Gastrocnemius medialis (tissue), 4 donors: ENCODE data around the gene ANKRD35. TPM values are rescaled to one million over a fixed set of nuclear protein-coding genes. Genes with fewer than 3 reads are reported as not detected.

Experiments used
- ATAC-seq, 2 donors: fragments of 150-250 bp; one replicate each; pipeline ENCODE4 v1.9.1; 2016
- DNase-seq, 2 donors: peaks; one replicate each; pipeline ENCODE4 v3.0.0-alpha.2; 2019
- H3K27ac ChIP-seq, 4 donors: fragments of 200-600 bp; sonication (generic); 1 replicate in 1 of 4; 2 replicates in 3 of 4; pipeline ENCODE4 v1.5.1; 2016 to 2018; ENCODE audit warnings: mild to moderate bottlenecking in 2 of 4, moderate library complexity in 1 of 4
- H3K27me3 ChIP-seq, 3 donors: fragments of 200-600 bp; sonication (generic) in 2 of 3; 1 replicate in 1 of 3; 2 replicates in 2 of 3; pipeline versions ENCODE4 v1.5.1 to v1.6.0; 2016 to 2019; ENCODE audit warnings: mild to moderate bottlenecking in 1 of 3, moderate library complexity in 1 of 3
- H3K36me3 ChIP-seq, 2 donors: fragments of 200-600 bp; sonication (generic) in 1 of 2; one replicate each; pipeline ENCODE4 v1.5.1; 2017 to 2018
- H3K4me1 ChIP-seq, 2 donors: fragments of 200-600 bp; sonication (generic) in 1 of 2; one replicate each; pipeline ENCODE4 v1.5.1; 2016 to 2017; ENCODE audit warnings: mild to moderate bottlenecking in 2 of 2
- H3K4me3 ChIP-seq, 4 donors: fragments of 200-600 bp; sonication (generic) in 3 of 4; 1 replicate in 1 of 4; 2 replicates in 3 of 4; pipeline ENCODE4 v1.5.1; 2016 to 2019; ENCODE audit warnings: mild to moderate bottlenecking in 2 of 4
- H3K9me3 ChIP-seq, 3 donors: fragments of 200-600 bp; sonication (generic) in 2 of 3; 1 replicate in 1 of 3; 2 replicates in 2 of 3; pipeline ENCODE4 v1.5.1; 2016 to 2019
- CTCF ChIP-seq, 5 experiments: fragments of 450-650 bp in 3 of 5; fragments of 200-600 bp in 2 of 5; sonication (generic) in 2 of 5; IDR thresholded peaks in 4 of 5; conservative IDR thresholded peaks in 1 of 5; 1 replicate in 4 of 5; 2 replicates in 1 of 5; pipeline ENCODE4 v1.5.1; 2016 to 2019; ENCODE audit warnings: antibody characterized with exemption in 5 of 5, mild to moderate bottlenecking in 3 of 5, moderate library complexity in 3 of 5
- POLR2A ChIP-seq, 2 donors: fragments of 450-650 bp; IDR thresholded peaks; one replicate each; pipeline ENCODE4 v1.6.1; 2017; ENCODE audit warnings: antibody characterized with exemption in 2 of 2, mild to moderate bottlenecking in 2 of 2, moderate library complexity in 2 of 2
- in situ Hi-C, 4 donors: fragments of 200-750 bp; cut with MboI; loops; one replicate each; pipeline versions ENCODE4 v1.15.0 to v1.8.0; 2017; ENCODE audit warnings: low sequenced_read_pairs in 4 of 4
- intact Hi-C: fragments of 100-400 bp; cut with DNase I; formaldehyde crosslinking; loops from one replicate; pipeline ENCODE4 v1.15.1; 2023; ENCODE audit warnings: low total_unique reads
- total RNA-seq, 4 donors: library from RNA; depleted of rRNA; stranded (reverse); fragments of >200 nt; gene quantifications; one replicate each; pipeline versions ENCODE4 v1.1.0 to v1.2.3, GENCODE V29; 2016

The ANKRD35 gene
- total RNA-seq, 4 donors from 2014 or later, result 8.0 to 19.5 (median 10.7) TPM

GRCh38 chr1:145918144-145918991 is 32.7 kb upstream of the ANKRD35 start, which contains the start of gene PEX11B:
Gene PEX11B (minus strand): TSS chr1:145918717. CDS start chr1:145918688, 29 bp downstream.
- intact Hi-C loops, result loop anchor here (1.0 to 5.0 kb wide), 3 partner anchors 9 to 61 kb away; partner anchors contain the start of genes PIAS3 and RBM8A
- Histone ChIP-seq H3K36me3 (peaks cover 2 to 31% of the 10 kb centered on the region in 2 donors), H3K27ac (peak within 1 kb of the TSS; percentile 92 to 98 (median 92)), H3K4me3 (peak within 1 kb of the TSS; percentile 76 to 97 (median 88)), H3K9me3 (no peaks in the 10 kb centered on the region), H3K4me1 (peaks cover 25 to 36% of the 10 kb centered on the region in 2 donors), H3K27me3 (no peaks in the 10 kb centered on the region)
- in situ Hi-C loops, result loop anchor here in 1 of 4 donors (5.0 kb wide), 1 partner anchor 94 kb away; no protein-coding TSS in a partner anchor
- TF ChIP-seq POLR2A (IDR thresholded peaks at IDR 0.05), result peak; percentile 68 to 74
- peak in 2 of 5 experiments; percentile 17 to 27 for TF ChIP-seq CTCF (IDR thresholded peaks at IDR 0.05 in 4 of 5, conservative IDR thresholded peaks at IDR 0.05 in 1 of 5)
- peak; percentile 86 to 88 for ATAC-seq
- DNase-seq, result peak; percentile 80 to 88

- ATAC-seq, result peak; percentile 53 to 59
Measured at GRCh38 chr1:145917595-145917994, 31.9 kb upstream of the ANKRD35 start.

GRCh38 chr1:145916745-145917144 is 31.1 kb upstream of the ANKRD35 start:
- H3K4me1 ChIP-seq, result peaks cover 25 to 29% of the 10 kb centered on the region in 2 donors
- no peaks in the 10 kb centered on the region for H3K27me3 ChIP-seq
- intact Hi-C loops, result loop anchor here (5.0 kb wide), 1 partner anchor 59 kb away; the partner anchor contains the start of gene PIAS3
- H3K27ac ChIP-seq, result peak overlapping the region; percentile 92 to 98 (median 92)
- ATAC-seq (no peak), DNase-seq (no peak)
- peaks cover 0 to 27% of the 10 kb centered on the region in 2 donors for H3K36me3 ChIP-seq
- no peak overlapping the region for H3K4me3 ChIP-seq
- no peaks in the 10 kb centered on the region for H3K9me3 ChIP-seq
- in situ Hi-C loops, result loop anchor here in 1 of 4 donors (5.0 kb wide), 1 partner anchor 96 kb away; no protein-coding TSS in a partner anchor
- no peak for TF ChIP-seq CTCF (IDR thresholded peaks at IDR 0.05 in 4 of 5, conservative IDR thresholded peaks at IDR 0.05 in 1 of 5)
- TF ChIP-seq POLR2A (IDR thresholded peaks at IDR 0.05), result no peak

More at GRCh38 chr1:145917595-145917994, 31.9 kb upstream of the ANKRD35 start:
- intact Hi-C loops, result loop anchor here (5.0 kb wide), 1 partner anchor 60 kb away; the partner anchor contains the start of gene PIAS3
- DNase-seq, result peak; percentile 54 to 76
- Histone ChIP-seq H3K9me3 (no peaks in the 10 kb centered on the region), H3K4me3 (peak overlapping the region; percentile 76 to 97 (median 88)), H3K27me3 (no peaks in the 10 kb centered on the region), H3K36me3 (peaks cover 0 to 24% of the 10 kb centered on the region in 2 donors), H3K4me1 (peaks cover 25 to 36% of the 10 kb centered on the region in 2 donors), H3K27ac (peak overlapping the region; percentile 92 to 98 (median 92))
- in situ Hi-C loops, result loop anchor here in 1 of 4 donors (5.0 kb wide), 1 partner anchor 95 kb away; no protein-coding TSS in a partner anchor
- TF ChIP-seq CTCF (IDR thresholded peaks at IDR 0.05 in 4 of 5, conservative IDR thresholded peaks at IDR 0.05 in 1 of 5), result no peak
- no peak for TF ChIP-seq POLR2A (IDR thresholded peaks at IDR 0.05)

GRCh38 chr1:145912128-145912641 is 26.5 kb upstream of the ANKRD35 start:
- in situ Hi-C loops, result no loop called here
- intact Hi-C loops, result no loop called here
- DNase-seq (no peak), ATAC-seq (no peak)
- H3K4me1 ChIP-seq, result peaks cover 19 to 20% of the 10 kb centered on the region in 2 donors
- H3K9me3 ChIP-seq, result no peaks in the 10 kb centered on the region
- peak overlapping the region; percentile 10 to 78 (median 17) for H3K27ac ChIP-seq
- H3K4me3 ChIP-seq, result no peak overlapping the region
- no peaks in the 10 kb centered on the region for H3K27me3 ChIP-seq
- TF ChIP-seq CTCF (IDR thresholded peaks at IDR 0.05 in 4 of 5, conservative IDR thresholded peaks at IDR 0.05 in 1 of 5), result no peak
- no peak for TF ChIP-seq POLR2A (IDR thresholded peaks at IDR 0.05)
- H3K36me3 ChIP-seq, result peaks cover 0 to 40% of the 10 kb centered on the region in 2 donors
